Placental epithelial cell (primary cell): ENCODE results near the gene CCDC88A. TPM values are rescaled to one million over a fixed set of nuclear protein-coding genes. Genes with fewer than 3 reads are reported as not detected.

Experiments used
- small RNA-seq: library from RNA; depleted of rRNA; stranded (forward); fragments of <200 nt; gene quantifications from one replicate; pipeline ENCODE3, GENCODE V24; 2012
- total RNA-seq: library from RNA; depleted of rRNA; stranded (reverse); fragments of >200 nt; gene quantifications from 2 replicates; pipeline ENCODE4 v1.2.3, GENCODE V29; 2012

CCDC88A gene, protein sequence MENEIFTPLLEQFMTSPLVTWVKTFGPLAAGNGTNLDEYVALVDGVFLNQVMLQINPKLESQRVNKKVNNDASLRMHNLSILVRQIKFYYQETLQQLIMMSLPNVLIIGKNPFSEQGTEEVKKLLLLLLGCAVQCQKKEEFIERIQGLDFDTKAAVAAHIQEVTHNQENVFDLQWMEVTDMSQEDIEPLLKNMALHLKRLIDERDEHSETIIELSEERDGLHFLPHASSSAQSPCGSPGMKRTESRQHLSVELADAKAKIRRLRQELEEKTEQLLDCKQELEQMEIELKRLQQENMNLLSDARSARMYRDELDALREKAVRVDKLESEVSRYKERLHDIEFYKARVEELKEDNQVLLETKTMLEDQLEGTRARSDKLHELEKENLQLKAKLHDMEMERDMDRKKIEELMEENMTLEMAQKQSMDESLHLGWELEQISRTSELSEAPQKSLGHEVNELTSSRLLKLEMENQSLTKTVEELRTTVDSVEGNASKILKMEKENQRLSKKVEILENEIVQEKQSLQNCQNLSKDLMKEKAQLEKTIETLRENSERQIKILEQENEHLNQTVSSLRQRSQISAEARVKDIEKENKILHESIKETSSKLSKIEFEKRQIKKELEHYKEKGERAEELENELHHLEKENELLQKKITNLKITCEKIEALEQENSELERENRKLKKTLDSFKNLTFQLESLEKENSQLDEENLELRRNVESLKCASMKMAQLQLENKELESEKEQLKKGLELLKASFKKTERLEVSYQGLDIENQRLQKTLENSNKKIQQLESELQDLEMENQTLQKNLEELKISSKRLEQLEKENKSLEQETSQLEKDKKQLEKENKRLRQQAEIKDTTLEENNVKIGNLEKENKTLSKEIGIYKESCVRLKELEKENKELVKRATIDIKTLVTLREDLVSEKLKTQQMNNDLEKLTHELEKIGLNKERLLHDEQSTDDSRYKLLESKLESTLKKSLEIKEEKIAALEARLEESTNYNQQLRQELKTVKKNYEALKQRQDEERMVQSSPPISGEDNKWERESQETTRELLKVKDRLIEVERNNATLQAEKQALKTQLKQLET (N-terminal part only)
- 13.9 and 16.5 TPM in 2 replicates for total RNA-seq

DNA sequence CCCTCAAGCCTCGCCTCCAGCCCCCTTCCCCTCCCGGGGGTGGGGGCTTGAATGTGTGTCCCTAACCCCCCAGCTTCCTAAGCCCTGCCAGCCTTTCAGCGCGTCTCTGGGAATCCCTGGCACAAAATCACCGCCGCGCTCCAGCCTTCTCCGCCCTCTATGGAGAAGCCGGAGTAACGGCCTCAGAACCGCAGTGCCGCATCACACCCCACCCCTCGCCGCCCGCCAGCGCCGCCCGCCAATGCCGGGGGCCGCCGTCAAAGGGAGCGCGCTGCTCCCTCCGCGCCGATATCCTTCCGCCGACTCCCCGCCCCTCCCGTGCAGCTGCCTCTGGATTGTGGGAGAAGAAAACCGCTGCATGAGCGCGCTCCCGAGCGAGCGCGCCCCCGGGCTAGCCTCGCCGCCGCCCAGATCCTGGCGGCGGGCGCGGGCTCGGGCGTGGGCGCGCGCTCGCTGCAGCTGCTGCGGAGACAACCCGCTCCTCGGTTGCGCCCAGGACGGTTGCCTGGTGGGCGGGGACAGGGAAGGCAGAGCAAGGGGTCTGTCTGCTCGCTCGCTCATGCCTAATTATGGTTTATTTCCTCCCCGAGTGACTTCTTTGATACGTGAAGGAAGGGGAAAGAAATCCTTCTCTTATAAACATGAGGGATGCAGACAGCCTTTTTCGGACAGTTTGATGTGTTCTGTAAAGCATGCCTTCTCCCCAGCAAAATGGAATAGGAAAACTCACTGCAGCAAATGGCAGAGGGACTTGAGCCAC, at the start of gene CCDC88A:
Gene CCDC88A, minus strand, starts transcription at position 178 of the 760 bp plus-strand sequence. CDS start 777 bp downstream, outside the sequence.

DNA sequence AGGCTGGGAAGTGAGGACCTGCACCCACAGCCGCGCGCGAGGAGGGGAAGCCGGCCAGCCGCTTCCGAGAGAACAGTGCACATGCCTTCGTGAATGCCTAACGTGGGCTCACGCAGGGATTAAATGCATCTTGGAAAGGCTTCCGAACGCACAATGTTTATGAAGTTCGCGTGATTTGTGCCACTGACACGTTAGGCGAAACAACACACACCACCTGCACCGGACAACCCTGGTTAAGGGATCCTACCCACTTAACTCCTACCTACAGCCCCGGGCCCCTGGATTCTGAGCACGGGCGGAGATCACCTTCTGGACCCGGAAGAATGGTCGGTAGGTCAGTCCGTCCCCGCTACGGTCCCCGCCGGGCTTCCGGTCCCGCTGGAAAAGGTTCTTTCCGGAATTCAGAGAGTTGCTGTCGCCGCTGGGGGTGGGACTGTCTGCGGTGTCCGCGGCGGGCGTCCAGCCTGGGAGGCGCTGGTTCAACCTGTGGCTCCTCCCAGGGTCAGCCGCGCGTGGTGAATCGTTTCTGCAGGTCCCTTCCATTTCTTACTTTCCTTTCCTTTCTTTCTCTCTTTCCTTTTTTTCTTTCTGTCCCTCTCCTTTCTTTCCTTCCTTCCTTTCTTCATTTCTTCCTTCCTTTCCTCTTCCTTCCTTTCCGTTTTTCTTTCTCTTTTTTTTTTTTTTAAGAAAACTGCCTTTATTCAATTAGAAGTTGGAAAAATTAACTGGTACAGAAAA, 150.6 kb downstream of the CCDC88A start, which contains the start of gene MTIF2:
Gene MTIF2, minus strand, starts transcription at position 325 of the 738 bp plus-strand sequence. CDS start 5,373 bp downstream, outside the sequence.

Small RNA genes lying within 50 kb of the gene (small RNA-seq; reads per million reads assigned to genes)
- gene RF00019 (not detected), gene RNU6-221P (not detected), gene RNU6-775P (not detected)

Other genes starting within 250 kb of the CCDC88A start
- gene CLHC1, start 187.6 kb downstream of the CCDC88A start, total RNA-seq, result 8.1 and 9.8 TPM in 2 replicates
- 678 and 775 TPM in 2 replicates for gene RPS27A, start 187.2 kb downstream of the CCDC88A start, total RNA-seq
- gene MTIF2, start 150.6 kb downstream of the CCDC88A start, total RNA-seq, result 32.3 and 42.4 TPM in 2 replicates
- 5.1 and 16.5 TPM in 2 replicates for gene CFAP36, start 99.9 kb upstream of the CCDC88A start, total RNA-seq
- 39.3 and 47.8 TPM in 2 replicates for gene PPP4R3B, start 197.8 kb upstream of the CCDC88A start, total RNA-seq